HCT116 (cell line): ENCODE results near the gene CDCP2. TPM values are rescaled to one million over a fixed set of nuclear protein-coding genes. Genes with fewer than 3 reads are reported as not detected.

Experiments
- ATAC-seq: fragments of 200-7000 bp; cut with Tn5 transposase; 2 replicates; pipeline ENCODE4 v1.9.1; 2020; ENCODE audit warnings: mild to moderate bottlenecking, moderate library complexity
- BruUV-seq: library from RNA; stranded (reverse); fragments of 400-500 nt; replicated peaks from 2 replicates; lab custom pipeline; 2021; lab: Mats Ljungman, UMichigan
- CTCF ChIA-PET: fragments of 300-600 bp; sonication (Branson Sonifier 250); formaldehyde crosslinking; loops from one replicate; lab custom pipeline; 2021; ENCODE audit warnings: antibody characterized with exemption; lab: Charles Lee
- POLR2A ChIA-PET: fragments of 300-600, 350-600 bp; sonication (Branson Sonifier 250); formaldehyde crosslinking; loops from one replicate; lab custom pipeline; 2021; ENCODE audit warnings: antibody characterized with exemption; lab: Charles Lee
- RAD21 ChIA-PET, 2 experiments: fragments of 300-600 bp; sonication (Branson Sonifier 250); formaldehyde crosslinking; loops; one replicate each; lab custom pipeline; 2023; ENCODE audit warnings: low total read pairs in 2 of 2; ENCODE audit not compliant: uncharacterized antibody in 2 of 2, unreplicated experiment in 2 of 2, low non-redundant PET in 1 of 2; lab: Charles Lee
- DNase-seq: peaks from one replicate; pipeline ENCODE4 v3.0.0-alpha.2; 2010; ENCODE audit warnings: low read depth, low spot score
- H2AFZ ChIP-seq: fragments of 200-600 bp; shearing (Covaris generic), sonication (generic); 2 replicates; pipeline ENCODE4 v1.6.1; 2017; ENCODE audit warnings: low read depth, mixed run types, mixed read lengths, antibody characterized with exemption, low read length; ENCODE audit not compliant: poor library complexity, severe bottlenecking
- H3K27ac ChIP-seq: 2 replicates; pipeline ENCODE4 v1.5.1; 2012; ENCODE audit warnings: low read depth, low read length
- H3K27me3 ChIP-seq: fragments of 200-600 bp; sonication (generic); 2 replicates; pipeline ENCODE4 v1.6.1; 2016; ENCODE audit warnings: mixed run types, low read length, mixed read lengths; ENCODE audit not compliant: insufficient read depth
- H3K36me3 ChIP-seq, 2 experiments: fragments of 200-500 bp in 1 of 2; fragments of 200-600 bp in 1 of 2; sonication (Bioruptor generic) in 1 of 2; sonication (generic) in 1 of 2; 2 replicates each; pipeline versions ENCODE4 v1.5.1 to v1.6.1; 2014 to 2016; ENCODE audit warnings: low read length in 2 of 2, inconsistent platforms in 1 of 2, mixed read lengths in 1 of 2, mixed run types in 1 of 2; ENCODE audit not compliant: insufficient read depth in 2 of 2, control insufficient read depth in 1 of 2
- H3K4me1 ChIP-seq, 2 experiments: fragments of 200-600 bp in 1 of 2; sonication (generic) in 1 of 2; 2 replicates each; pipeline versions ENCODE4 v1.5.1 to v1.6.1; 2012 to 2017; ENCODE audit warnings: low read length in 2 of 2, inconsistent platforms in 1 of 2, mild to moderate bottlenecking in 1 of 2, mixed read lengths in 1 of 2, mixed run types in 1 of 2, moderate library complexity in 1 of 2; ENCODE audit not compliant: insufficient read depth in 2 of 2, control insufficient read depth in 1 of 2
- H3K4me2 ChIP-seq: fragments of 200-600 bp; sonication (generic); 2 replicates; pipeline ENCODE4 v1.6.1; 2017; ENCODE audit warnings: mixed run types, low read length, mixed read lengths
- H3K4me3 ChIP-seq, 2 experiments: fragments of 200-600 bp in 1 of 2; sonication (generic) in 1 of 2; replicated peaks in 1 of 2; 2 replicates each; pipeline ENCODE4 v1.5.1; 2011 to 2016; ENCODE audit warnings: low read length in 2 of 2, control low read depth in 1 of 2, low read depth in 1 of 2, mild to moderate bottlenecking in 1 of 2, mixed read lengths in 1 of 2, mixed run types in 1 of 2
- H3K79me2 ChIP-seq: fragments of 200-600 bp; sonication (generic); 2 replicates; pipeline ENCODE4 v1.6.1; 2017; ENCODE audit warnings: mild to moderate bottlenecking, mixed run types, low read length, moderate library complexity, mixed read lengths; ENCODE audit not compliant: insufficient read depth
- H3K9ac ChIP-seq: fragments of 200-600 bp; sonication (generic); 2 replicates; pipeline ENCODE4 v1.6.1; 2016; ENCODE audit warnings: low read length, mixed read lengths
- H3K9me2 ChIP-seq: fragments of 200-600 bp; sonication (generic), shearing (Covaris generic); 2 replicates; pipeline ENCODE4 v1.6.1; 2017; ENCODE audit warnings: mixed run types, mild to moderate bottlenecking, moderate library complexity; ENCODE audit not compliant: insufficient read depth
- H3K9me3 ChIP-seq, 2 experiments: fragments of 200-500 bp in 1 of 2; fragments of 200-600 bp in 1 of 2; sonication (Bioruptor generic) in 1 of 2; sonication (generic) in 1 of 2; 2 replicates each; pipeline ENCODE4 v1.6.1; 2014 to 2017; ENCODE audit warnings: low read length in 2 of 2, mixed read lengths in 2 of 2, inconsistent platforms in 1 of 2, low read depth in 1 of 2, mild to moderate bottlenecking in 1 of 2, mixed run types in 1 of 2, moderate library complexity in 1 of 2; ENCODE audit not compliant: control insufficient read depth in 1 of 2, insufficient read depth in 1 of 2
- H4K20me1 ChIP-seq: fragments of 200-600 bp; sonication (generic), shearing (Covaris generic); 2 replicates; pipeline ENCODE4 v1.6.1; 2017; ENCODE audit warnings: mixed run types, mild to moderate bottlenecking, moderate library complexity; ENCODE audit not compliant: insufficient read depth
- ATF3 ChIP-seq: IDR thresholded peaks from 2 replicates; pipeline ENCODE4 v1.6.1; 2012
- CEBPB ChIP-seq: IDR thresholded peaks from 2 replicates; pipeline ENCODE4 v1.6.1; 2012; ENCODE audit warnings: low read depth
- EGR1 ChIP-seq: IDR thresholded peaks from 2 replicates; pipeline ENCODE4 v1.6.1; 2012; ENCODE audit warnings: low read depth
- EZH2phosphoT487 ChIP-seq: fragments of 200-600 bp; IDR thresholded peaks from 2 replicates; pipeline ENCODE4 v1.6.1; 2018; ENCODE audit warnings: antibody characterized with exemption, borderline replicate concordance
- MAX ChIP-seq: IDR thresholded peaks from 2 replicates; pipeline ENCODE4 v1.6.1; 2012
- POLR2A ChIP-seq: IDR thresholded peaks from 2 replicates; pipeline ENCODE4 v1.7.0; 2011; ENCODE audit warnings: borderline replicate concordance; ENCODE audit not compliant: insufficient read depth, insufficient read length; ENCODE audit errors: extremely low read depth
- RAD21 ChIP-seq: IDR thresholded peaks from 2 replicates; pipeline ENCODE4 v1.6.1; 2012; ENCODE audit warnings: low read depth, mild to moderate bottlenecking
- SIN3A ChIP-seq: IDR thresholded peaks from 2 replicates; pipeline ENCODE4 v1.6.1; 2012; ENCODE audit warnings: low read depth
- SP1 ChIP-seq: IDR thresholded peaks from 2 replicates; pipeline ENCODE4 v1.6.1; 2012; ENCODE audit warnings: low read depth
- SRF ChIP-seq: IDR thresholded peaks from 2 replicates; pipeline ENCODE4 v1.6.1; 2012; ENCODE audit warnings: low read depth
- ZBTB33 ChIP-seq: IDR thresholded peaks from 2 replicates; pipeline ENCODE4 v1.6.1; 2011; ENCODE audit warnings: mild to moderate bottlenecking, low read length, moderate library complexity; ENCODE audit not compliant: insufficient replicate concordance; ENCODE audit errors: extremely low read depth
- ZFX ChIP-seq: fragments of 450-650 bp; IDR thresholded peaks from 2 replicates; pipeline ENCODE4 v1.6.1; 2017
- intact Hi-C: fragments of 100-400 bp; cut with micrococcal nuclease; formaldehyde crosslinking; loops from 2 replicates; pipeline ENCODE4 v1.10.0; 2022
- total RNA-seq: library from RNA; stranded (reverse); gene quantifications from one replicate; pipeline ENCODE4 v1.2.1, GENCODE V29; 2021; ENCODE audit not compliant: unreplicated experiment

CDCP2 gene
- total RNA-seq, 1 experiment from 2014 or later = 0.22 TPM

GRCh38 chr1:54171606-54172005 lies 18.8 kb upstream of the CDCP2 start:
- Histone ChIP-seq H3K4me1 (peaks cover 0 to 12% of the 10 kb centered on the region in 2 experiments; a peak in 1 of 4 replicates), H3K9ac (no peak overlapping the region), H3K4me3 (no peak overlapping the region), H2AFZ (no peak overlapping the region), H3K4me2 (no peak overlapping the region)
- no peak for TF ChIP-seq RAD21
- no peak for TF ChIP-seq CEBPB
- no peak for TF ChIP-seq POLR2A
- no peak for TF ChIP-seq SP1
- TF ChIP-seq ATF3 = no peak
- TF ChIP-seq MAX = no peak
- TF ChIP-seq SRF = no peak
- TF ChIP-seq, all 23 proteins: peak for 0
- ATAC-seq = no peak
- Histone ChIP-seq H3K79me2 (no peaks in the 10 kb centered on the region), H3K27ac (no peak overlapping the region), H3K9me3 (no peaks in the 10 kb centered on the region), H4K20me1 (no peaks in the 10 kb centered on the region), H3K27me3 (no peaks in the 10 kb centered on the region), H3K9me2 (no peaks in the 10 kb centered on the region), H3K36me3 (no peaks in the 10 kb centered on the region)
- POLR2A ChIA-PET = no interaction called here
- CTCF ChIA-PET = interaction anchor here (1.2 kb wide), 1 partner anchor 10 kb away, joined by 3 read pairs; no protein-coding TSS in a partner anchor
- no TSS peak for BruUV-seq
- DNase-seq = no peak
- RAD21 ChIA-PET = no interaction called here
- intact Hi-C loops = no loop called here

GRCh38 chr1:54171016-54171415 lies 18.2 kb upstream of the CDCP2 start:
- no peaks in the 10 kb centered on the region for H3K79me2 ChIP-seq
- ChIA-PET RAD21 (no interaction called here), CTCF (interaction anchor here (1.2 kb wide), 1 partner anchor 10 kb away, joined by 3 read pairs; no protein-coding TSS in a partner anchor), POLR2A (no interaction called here)
- BruUV-seq = no TSS peak
- no peaks in the 10 kb centered on the region for H4K20me1 ChIP-seq
- TF ChIP-seq EGR1 = no peak
- no peak for TF ChIP-seq CEBPB
- TF ChIP-seq ATF3 = no peak
- no peak for TF ChIP-seq SIN3A
- no peak for TF ChIP-seq EZH2phosphoT487
- TF ChIP-seq ZBTB33 = no peak
- TF ChIP-seq ZFX = no peak
- H3K27ac ChIP-seq = no peak overlapping the region
- ATAC-seq = no peak
- intact Hi-C loops = no loop called here
- peaks cover 0 to 12% of the 10 kb centered on the region in 2 experiments; a peak in 1 of 4 replicates for H3K4me1 ChIP-seq
- no peaks in the 10 kb centered on the region for H3K9me2 ChIP-seq
- H3K9ac ChIP-seq = no peak overlapping the region
- no peaks in the 10 kb centered on the region for H3K27me3 ChIP-seq
- no peak for DNase-seq
- no peak overlapping the region for H3K4me3 ChIP-seq
- no peak overlapping the region for H3K4me2 ChIP-seq
- H3K36me3 ChIP-seq = no peaks in the 10 kb centered on the region
- H3K9me3 ChIP-seq = no peaks in the 10 kb centered on the region
- H2AFZ ChIP-seq = no peak overlapping the region
